GM12878 (cell line): ENCODE measurements around the gene VANGL1. TPM values are rescaled to one million over a fixed set of nuclear protein-coding genes. Genes with fewer than 3 reads are reported as not detected.

Source experiments
- ATAC-seq: fragments of 200-7000 bp; cut with Tn5 transposase; 3 replicates; pipeline ENCODE4 v1.9.1; 2020; ENCODE audit warnings: mild to moderate bottlenecking, moderate library complexity
- BruUV-seq: library from RNA; stranded (reverse); fragments of 400-500 nt; replicated peaks from 2 replicates; lab custom pipeline; 2021; lab: Mats Ljungman, UMichigan
- CTCF ChIA-PET: fragments of 300-600 bp; sonication (Branson Sonifier 250); formaldehyde crosslinking; extraction: SDS; loops from one replicate; lab custom pipeline; 2021; ENCODE audit warnings: inconsistent platforms; lab: Yijun Ruan, JAX
- POLR2A ChIA-PET: fragments of 350-600 bp; formaldehyde crosslinking; extraction: SDS; loops from one replicate; lab custom pipeline; 2021; ENCODE audit warnings: inconsistent platforms; lab: Charles Lee
- RAD21 ChIA-PET: fragments of 300-600 bp; sonication (Branson Sonifier 250); formaldehyde crosslinking; loops from one replicate; lab custom pipeline; 2023; ENCODE audit warnings: antibody characterized with exemption; ENCODE audit not compliant: unreplicated experiment; lab: Charles Lee
- SMC1A ChIA-PET: fragments of 300-600 bp; sonication (Branson Sonifier 250); formaldehyde crosslinking; loops from one replicate; lab custom pipeline; 2023; ENCODE audit not compliant: unreplicated experiment, uncharacterized antibody; lab: Charles Lee
- DNase-seq: peaks from one replicate; pipeline ENCODE4 v3.0.0-alpha.2; 2011; ENCODE audit warnings: low read depth, low spot score
- FAIRE-seq: peaks from 3 replicates; lab custom pipeline; 2011; peaks lifted over from hg19 to GRCh38; lab: Jason Lieb, UNC
- H2AFZ ChIP-seq: 2 replicates; pipeline ENCODE4 v1.6.0; 2011; ENCODE audit warnings: low read depth, low read length, control low read depth; ENCODE audit not compliant: control insufficient read depth
- H3K27ac ChIP-seq: 2 replicates; pipeline ENCODE4 v1.5.1; 2011; ENCODE audit warnings: control low read depth; ENCODE audit not compliant: control insufficient read depth, insufficient read depth
- H3K27me3 ChIP-seq, 2 experiments: replicated peaks in 1 of 2; 2 replicates each; pipeline versions ENCODE4 v1.6.0 to v1.6.1; 2011; ENCODE audit warnings: low read length in 1 of 2; ENCODE audit not compliant: control insufficient read depth in 2 of 2, insufficient read depth in 2 of 2
- H3K36me3 ChIP-seq, 2 experiments: 2 replicates each; pipeline ENCODE4 v1.5.1; 2011; ENCODE audit warnings: low read length in 1 of 2; ENCODE audit not compliant: control insufficient read depth in 2 of 2, insufficient read depth in 2 of 2
- H3K4me1 ChIP-seq: 2 replicates; pipeline ENCODE4 v1.6.1; 2011; ENCODE audit warnings: mild to moderate bottlenecking, low read length, moderate library complexity, mixed read lengths; ENCODE audit not compliant: control insufficient read depth, insufficient read depth
- H3K4me2 ChIP-seq: 2 replicates; pipeline ENCODE4 v1.6.0; 2011; ENCODE audit warnings: control low read depth; ENCODE audit not compliant: control insufficient read depth, insufficient read depth
- H3K4me3 ChIP-seq: fragments of 200-600 bp; sonication (generic); 2 replicates; pipeline ENCODE4 v1.5.1; 2016
- H3K79me2 ChIP-seq: 2 replicates; pipeline ENCODE4 v1.6.0; 2011; ENCODE audit warnings: low read length; ENCODE audit not compliant: control insufficient read depth, insufficient read depth
- H3K9ac ChIP-seq: 2 replicates; pipeline ENCODE4 v1.8.0; 2011; ENCODE audit warnings: low read length, control low read depth, mixed read lengths; ENCODE audit not compliant: control insufficient read depth, insufficient read depth
- H3K9me3 ChIP-seq: replicated peaks from 3 replicates; pipeline ENCODE4 v1.5.1; 2011; ENCODE audit warnings: mild to moderate bottlenecking, low read length; ENCODE audit not compliant: control insufficient read depth, insufficient read depth
- H4K20me1 ChIP-seq: 2 replicates; pipeline ENCODE4 v1.6.0; 2011; ENCODE audit not compliant: control insufficient read depth, insufficient read depth
- ASH2L ChIP-seq: fragments of 300-600, 200-600 bp; sonication (generic); IDR thresholded peaks from 2 replicates; pipeline ENCODE4 v1.6.1; 2017; ENCODE audit warnings: low read depth, mild to moderate bottlenecking, borderline replicate concordance
- CHD2 ChIP-seq: IDR thresholded peaks from 2 replicates; pipeline ENCODE4 v1.6.1; 2011; ENCODE audit warnings: low read depth, low read length, improper control_type of control experiment, borderline replicate concordance
- EED ChIP-seq: sonication (generic); IDR thresholded peaks from 2 replicates; pipeline ENCODE4 v1.6.1; 2016; ENCODE audit warnings: antibody characterized with exemption, low read depth
- ESRRA ChIP-seq: IDR thresholded peaks from 2 replicates; pipeline ENCODE4 v1.6.1; 2012; ENCODE audit warnings: mild to moderate bottlenecking, low read length, improper control_type of control experiment
- MTA2 ChIP-seq: fragments of 450-650 bp; IDR thresholded peaks from 2 replicates; pipeline ENCODE4 v1.6.1; 2016; ENCODE audit warnings: low read depth, mild to moderate bottlenecking, moderate library complexity
- NBN ChIP-seq: fragments of 450-650 bp; IDR thresholded peaks from 2 replicates; pipeline ENCODE4 v1.6.1; 2016
- SIN3A ChIP-seq: IDR thresholded peaks from 2 replicates; pipeline ENCODE4 v1.6.1; 2012; ENCODE audit warnings: low read depth, low read length, improper control_type of control experiment
- SREBF2 ChIP-seq: IDR thresholded peaks from 2 replicates; pipeline ENCODE4 v1.6.1; 2012; ENCODE audit warnings: mild to moderate bottlenecking, low read length
- ZNF207 ChIP-seq: fragments of 450-650 bp; IDR thresholded peaks from 2 replicates; pipeline ENCODE4 v1.6.1; 2014; ENCODE audit warnings: antibody characterized with exemption, mild to moderate bottlenecking, borderline replicate concordance
- WGBS: methylation state at CpG from one replicate; pipeline ENCODE4 v1.1.6; 2016; ENCODE audit warnings: low lambda C conversion rate; ENCODE audit not compliant: insufficient replicate concordance, insufficient coverage; ENCODE audit errors: missing lambda C conversion rate; 5-methylcytosine and 5-hydroxymethylcytosine counted together
- in situ Hi-C: fragments of 300-500 bp; cut with MboI; formaldehyde crosslinking; loops from 9 replicates; pipeline ENCODE4 v1.14.3; 2018; ENCODE audit warnings: mixed read lengths
- intact Hi-C: fragments of 100-400 bp; cut with micrococcal nuclease; formaldehyde crosslinking; loops from one replicate; pipeline ENCODE4 v1.14.2; 2022; ENCODE audit not compliant: unreplicated experiment
- polyA plus RNA-seq, 11 experiments: library from polyadenylated mRNA; depleted of rRNA in 4 of 11; unstranded in 6 of 11; stranded (reverse) in 5 of 11; fragments of >200 nt; fragmentation: Nextera tagmentation in 4 of 11; fragmentation: Illumina TruSeq in 1 of 11; extraction: Ambion mirVana in 4 of 11; extraction: Trizol in 1 of 11; gene quantifications; 1 replicate in 1 of 11; 2 replicates in 10 of 11; pipeline versions ENCODE4 v1.2.1 to v1.2.3, GENCODE V29; 2011 to 2016; ENCODE audit warnings: inconsistent platforms in 2 of 11, missing spikeins in 2 of 11, low read depth in 1 of 11
- total RNA-seq, 4 experiments: library from RNA; depleted of rRNA in 3 of 4; stranded (reverse); fragments of >200 nt in 3 of 4; fragmentation: Illumina TruSeq in 1 of 4; extraction: Trizol in 1 of 4; gene quantifications; 2 replicates each; pipeline versions ENCODE4 v1.2.1 to v1.2.3, GENCODE V29; 2013 to 2021
- TF ChIP-seq, protein P1 (sequence below): fragments of 450-650 bp; formaldehyde crosslinking; IDR thresholded peaks from 2 replicates; pipeline ENCODE4 v1.4.0; 2020; ENCODE audit warnings: mild to moderate bottlenecking, moderate library complexity
- TF ChIP-seq, protein P2 (sequence below): fragments of 450-650 bp; conservative IDR thresholded peaks from 2 replicates; pipeline ENCODE4 v1.6.1; 2017; ENCODE audit warnings: mild to moderate bottlenecking, moderate library complexity
- TF ChIP-seq, protein P3 (sequence below): IDR thresholded peaks from 2 replicates; pipeline ENCODE4 v1.6.1; 2011; ENCODE audit warnings: mild to moderate bottlenecking, low read depth, low read length, moderate library complexity; ENCODE audit not compliant: insufficient replicate concordance
- TF ChIP-seq, protein P4 (sequence below): fragments of 450-650 bp; IDR thresholded peaks from 2 replicates; pipeline ENCODE4 v1.6.1; 2017; ENCODE audit warnings: borderline replicate concordance

VANGL1 gene
- total and polyA plus RNA-seq, 10 of the 15 experiments (the other 5 are each of a cell fraction or from before 2014, with no cell fraction given): 0.71 to 12.9 (median 6.3) TPM

DNA sequence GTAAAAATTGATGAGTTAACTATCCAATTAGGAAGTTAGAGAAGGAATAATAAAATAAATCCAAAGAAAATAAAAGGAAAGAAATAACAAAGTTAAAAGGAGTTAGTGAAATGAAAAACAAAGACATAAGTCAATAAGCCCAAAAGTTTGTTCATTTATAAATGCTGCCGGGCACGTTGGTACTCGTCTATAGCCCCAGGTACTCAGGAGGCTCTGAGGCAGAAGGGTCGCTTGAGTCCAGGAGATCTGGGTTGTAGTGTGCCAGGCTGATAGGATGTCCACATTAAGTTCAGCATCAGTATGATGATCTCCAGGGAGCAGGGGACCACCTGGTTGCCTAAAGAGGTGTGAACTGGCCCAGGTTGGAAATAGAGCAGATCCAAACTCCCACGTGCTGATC is 35.5 kb upstream of the VANGL1 start:
- in situ Hi-C loops (loop anchor here (5.0 kb wide), 2 partner anchors 101 to 166 kb away; no protein-coding TSS in a partner anchor), intact Hi-C loops (loop anchor here (5.0 kb wide), 1 partner anchor 376 kb away; no protein-coding TSS in a partner anchor)
- ChIA-PET RAD21 (interaction anchor here (0.8 kb wide), 1 partner anchor 100 kb away, joined by 4 read pairs; no protein-coding TSS in a partner anchor), POLR2A (no interaction called here), SMC1A (interaction anchor here (1.0 to 1.2 kb wide), 3 partner anchors 99 to 160 kb away, joined by 3 to 7 read pairs (median 3); no protein-coding TSS in a partner anchor), CTCF (interaction anchor here (1.6 to 4.9 kb wide), 2 partner anchors 10 to 99 kb away, joined by 3 to 97 read pairs; no protein-coding TSS in a partner anchor)
- FAIRE-seq (no peak), ATAC-seq (no peak), DNase-seq (no peak)
- Histone ChIP-seq H3K4me3 (no peak overlapping the region), H3K79me2 (no peaks in the 10 kb centered on the region), H3K27me3 (no peaks in the 10 kb centered on the region), H2AFZ (no peak overlapping the region), H3K27ac (no peak overlapping the region), H3K4me1 (no peaks in the 10 kb centered on the region), H3K9me3 (no peaks in the 10 kb centered on the region), H3K9ac (no peak overlapping the region), H3K36me3 (no peaks in the 10 kb centered on the region), H4K20me1 (no peaks in the 10 kb centered on the region), H3K4me2 (no peak overlapping the region)
- BruUV-seq: no TSS peak
- 24% methylated on average over 5 of the region's 5 CpGs for WGBS
- TF ChIP-seq, protein P1, sequence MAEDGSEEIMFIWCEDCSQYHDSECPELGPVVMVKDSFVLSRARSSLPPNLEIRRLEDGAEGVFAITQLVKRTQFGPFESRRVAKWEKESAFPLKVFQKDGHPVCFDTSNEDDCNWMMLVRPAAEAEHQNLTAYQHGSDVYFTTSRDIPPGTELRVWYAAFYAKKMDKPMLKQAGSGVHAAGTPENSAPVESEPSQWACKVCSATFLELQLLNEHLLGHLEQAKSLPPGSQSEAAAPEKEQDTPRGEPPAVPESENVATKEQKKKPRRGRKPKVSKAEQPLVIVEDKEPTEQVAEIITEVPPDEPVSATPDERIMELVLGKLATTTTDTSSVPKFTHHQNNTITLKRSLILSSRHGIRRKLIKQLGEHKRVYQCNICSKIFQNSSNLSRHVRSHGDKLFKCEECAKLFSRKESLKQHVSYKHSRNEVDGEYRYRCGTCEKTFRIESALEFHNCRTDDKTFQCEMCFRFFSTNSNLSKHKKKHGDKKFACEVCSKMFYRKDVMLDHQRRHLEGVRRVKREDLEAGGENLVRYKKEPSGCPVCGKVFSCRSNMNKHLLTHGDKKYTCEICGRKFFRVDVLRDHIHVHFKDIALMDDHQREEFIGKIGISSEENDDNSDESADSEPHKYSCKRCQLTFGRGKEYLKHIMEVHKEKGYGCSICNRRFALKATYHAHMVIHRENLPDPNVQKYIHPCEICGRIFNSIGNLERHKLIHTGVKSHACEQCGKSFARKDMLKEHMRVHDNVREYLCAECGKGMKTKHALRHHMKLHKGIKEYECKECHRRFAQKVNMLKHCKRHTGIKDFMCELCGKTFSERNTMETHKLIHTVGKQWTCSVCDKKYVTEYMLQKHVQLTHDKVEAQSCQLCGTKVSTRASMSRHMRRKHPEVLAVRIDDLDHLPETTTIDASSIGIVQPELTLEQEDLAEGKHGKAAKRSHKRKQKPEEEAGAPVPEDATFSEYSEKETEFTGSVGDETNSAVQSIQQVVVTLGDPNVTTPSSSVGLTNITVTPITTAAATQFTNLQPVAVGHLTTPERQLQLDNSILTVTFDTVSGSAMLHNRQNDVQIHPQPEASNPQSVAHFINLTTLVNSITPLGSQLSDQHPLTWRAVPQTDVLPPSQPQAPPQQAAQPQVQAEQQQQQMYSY (CRISPR knock-in tag): no peak
- no peak for TF ChIP-seq EED
- TF ChIP-seq, protein P2, sequence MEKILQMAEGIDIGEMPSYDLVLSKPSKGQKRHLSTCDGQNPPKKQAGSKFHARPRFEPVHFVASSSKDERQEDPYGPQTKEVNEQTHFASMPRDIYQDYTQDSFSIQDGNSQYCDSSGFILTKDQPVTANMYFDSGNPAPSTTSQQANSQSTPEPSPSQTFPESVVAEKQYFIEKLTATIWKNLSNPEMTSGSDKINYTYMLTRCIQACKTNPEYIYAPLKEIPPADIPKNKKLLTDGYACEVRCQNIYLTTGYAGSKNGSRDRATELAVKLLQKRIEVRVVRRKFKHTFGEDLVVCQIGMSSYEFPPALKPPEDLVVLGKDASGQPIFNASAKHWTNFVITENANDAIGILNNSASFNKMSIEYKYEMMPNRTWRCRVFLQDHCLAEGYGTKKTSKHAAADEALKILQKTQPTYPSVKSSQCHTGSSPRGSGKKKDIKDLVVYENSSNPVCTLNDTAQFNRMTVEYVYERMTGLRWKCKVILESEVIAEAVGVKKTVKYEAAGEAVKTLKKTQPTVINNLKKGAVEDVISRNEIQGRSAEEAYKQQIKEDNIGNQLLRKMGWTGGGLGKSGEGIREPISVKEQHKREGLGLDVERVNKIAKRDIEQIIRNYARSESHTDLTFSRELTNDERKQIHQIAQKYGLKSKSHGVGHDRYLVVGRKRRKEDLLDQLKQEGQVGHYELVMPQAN: no peak
- TF ChIP-seq, protein P3, sequence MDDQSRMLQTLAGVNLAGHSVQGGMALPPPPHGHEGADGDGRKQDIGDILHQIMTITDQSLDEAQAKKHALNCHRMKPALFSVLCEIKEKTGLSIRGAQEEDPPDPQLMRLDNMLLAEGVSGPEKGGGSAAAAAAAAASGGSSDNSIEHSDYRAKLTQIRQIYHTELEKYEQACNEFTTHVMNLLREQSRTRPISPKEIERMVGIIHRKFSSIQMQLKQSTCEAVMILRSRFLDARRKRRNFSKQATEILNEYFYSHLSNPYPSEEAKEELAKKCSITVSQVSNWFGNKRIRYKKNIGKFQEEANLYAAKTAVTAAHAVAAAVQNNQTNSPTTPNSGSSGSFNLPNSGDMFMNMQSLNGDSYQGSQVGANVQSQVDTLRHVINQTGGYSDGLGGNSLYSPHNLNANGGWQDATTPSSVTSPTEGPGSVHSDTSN: no peak
- no peak for TF ChIP-seq MTA2
- no peak for TF ChIP-seq SIN3A
- no peak for TF ChIP-seq ASH2L
- TF ChIP-seq ZNF207: no peak
- TF ChIP-seq ESRRA: no peak
- TF ChIP-seq, protein P4, sequence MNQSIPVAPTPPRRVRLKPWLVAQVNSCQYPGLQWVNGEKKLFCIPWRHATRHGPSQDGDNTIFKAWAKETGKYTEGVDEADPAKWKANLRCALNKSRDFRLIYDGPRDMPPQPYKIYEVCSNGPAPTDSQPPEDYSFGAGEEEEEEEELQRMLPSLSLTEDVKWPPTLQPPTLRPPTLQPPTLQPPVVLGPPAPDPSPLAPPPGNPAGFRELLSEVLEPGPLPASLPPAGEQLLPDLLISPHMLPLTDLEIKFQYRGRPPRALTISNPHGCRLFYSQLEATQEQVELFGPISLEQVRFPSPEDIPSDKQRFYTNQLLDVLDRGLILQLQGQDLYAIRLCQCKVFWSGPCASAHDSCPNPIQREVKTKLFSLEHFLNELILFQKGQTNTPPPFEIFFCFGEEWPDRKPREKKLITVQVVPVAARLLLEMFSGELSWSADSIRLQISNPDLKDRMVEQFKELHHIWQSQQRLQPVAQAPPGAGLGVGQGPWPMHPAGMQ: no peak
- no peak for TF ChIP-seq SREBF2
- no peak for TF ChIP-seq CHD2
- no peak for TF ChIP-seq NBN
